H9 (cell line): ENCODE results near the gene PRTN3. TPM values are rescaled to one million over a fixed set of nuclear protein-coding genes. Genes with fewer than 3 reads are reported as not detected.
"Not testable (repeated sequence)": the region's sequence is repeated elsewhere in the genome, so short reads cannot be mapped to it uniquely, and the experiment has no call there.

ENCODE experiments used
- DNase-seq: peaks from one replicate; pipeline ENCODE4 v3.0.0-alpha.2; 2017
- H2AFZ ChIP-seq: one replicate; pipeline ENCODE4 v1.6.1; 2013; ENCODE audit warnings: mild to moderate bottlenecking, low read length, control low read depth, moderate library complexity
- H2AK5ac ChIP-seq: 2 replicates; pipeline ENCODE4 v1.6.1; 2013; ENCODE audit warnings: low read length, control low read depth, mixed read lengths; ENCODE audit not compliant: insufficient read length
- H2BK120ac ChIP-seq: one replicate; pipeline ENCODE4 v1.6.1; 2013; ENCODE audit warnings: low read depth, mild to moderate bottlenecking, low read length, control low read depth, inconsistent platforms; ENCODE audit not compliant: poor library complexity, severe bottlenecking
- H2BK12ac ChIP-seq: 2 replicates; pipeline ENCODE4 v1.6.1; 2013; ENCODE audit warnings: low read length, control low read depth, mixed read lengths, low read depth; ENCODE audit not compliant: insufficient read length
- H2BK15ac ChIP-seq: 2 replicates; pipeline ENCODE4 v1.6.1; 2013; ENCODE audit warnings: low read depth, low read length, control low read depth
- H2BK20ac ChIP-seq: one replicate; pipeline ENCODE4 v1.6.1; 2013; ENCODE audit warnings: low read depth, mild to moderate bottlenecking, low read length, control low read depth, inconsistent platforms; ENCODE audit not compliant: poor library complexity, severe bottlenecking
- H2BK5ac ChIP-seq: 2 replicates; pipeline ENCODE4 v1.6.1; 2013; ENCODE audit warnings: low read length, control low read depth, mixed read lengths; ENCODE audit not compliant: insufficient read length
- H3K14ac ChIP-seq: 2 replicates; pipeline ENCODE4 v1.6.1; 2013; ENCODE audit warnings: low read length, control low read depth; ENCODE audit not compliant: insufficient read depth
- H3K18ac ChIP-seq: 2 replicates; pipeline ENCODE4 v1.6.1; 2013; ENCODE audit warnings: low read depth, mild to moderate bottlenecking, mixed read lengths, low read length, control low read depth; ENCODE audit not compliant: insufficient read length
- H3K23ac ChIP-seq: 2 replicates; pipeline ENCODE4 v1.6.1; 2013; ENCODE audit warnings: low read length, control low read depth, mixed read lengths, low read depth; ENCODE audit not compliant: insufficient read length
- H3K23me2 ChIP-seq: 2 replicates; pipeline ENCODE4 v1.6.1; 2013; ENCODE audit warnings: low read depth, mild to moderate bottlenecking, mixed read lengths, low read length, control low read depth; ENCODE audit not compliant: insufficient read length, poor library complexity, severe bottlenecking
- H3K27ac ChIP-seq: 2 replicates; pipeline ENCODE4 v1.5.1; 2013; ENCODE audit warnings: low read length, control low read depth, mixed read lengths, low read depth; ENCODE audit not compliant: insufficient read length
- H3K27me3 ChIP-seq: 2 replicates; pipeline ENCODE4 v1.6.1; 2013; ENCODE audit warnings: low read length, control low read depth, inconsistent platforms; ENCODE audit not compliant: insufficient read depth
- H3K4ac ChIP-seq: 2 replicates; pipeline ENCODE4 v1.6.1; 2013; ENCODE audit warnings: low read depth, mild to moderate bottlenecking, control low read depth, inconsistent platforms, low read length, moderate library complexity
- H3K4me1 ChIP-seq: 2 replicates; pipeline ENCODE4 v1.6.1; 2013; ENCODE audit warnings: low read length, control low read depth, inconsistent platforms; ENCODE audit not compliant: insufficient read depth
- H3K4me2 ChIP-seq: 2 replicates; pipeline ENCODE4 v1.6.1; 2013; ENCODE audit warnings: low read length, control low read depth, mixed read lengths; ENCODE audit not compliant: insufficient read length, insufficient read depth
- H3K56ac ChIP-seq: 2 replicates; pipeline ENCODE4 v1.6.1; 2013; ENCODE audit warnings: low read depth, mild to moderate bottlenecking, mixed read lengths, low read length, control low read depth; ENCODE audit not compliant: insufficient read length
- H3K79me1 ChIP-seq: 2 replicates; pipeline ENCODE4 v1.6.1; 2013; ENCODE audit warnings: low read depth, mild to moderate bottlenecking, moderate library complexity, low read length, control low read depth, inconsistent platforms; ENCODE audit not compliant: insufficient read depth, poor library complexity, severe bottlenecking
- H3K79me2 ChIP-seq: 2 replicates; pipeline ENCODE4 v1.6.1; 2013; ENCODE audit warnings: low read length, control low read depth, inconsistent platforms; ENCODE audit not compliant: insufficient read depth
- H3K9ac ChIP-seq: 2 replicates; pipeline ENCODE4 v1.6.1; 2013; ENCODE audit warnings: low read length, control low read depth, mixed read lengths; ENCODE audit not compliant: insufficient read length; ENCODE audit errors: extremely low read depth
- H3K9me3 ChIP-seq: one replicate; pipeline ENCODE4 v1.6.1; 2013; ENCODE audit warnings: low read depth, low read length, inconsistent platforms; ENCODE audit not compliant: control insufficient read depth
- H3T11ph ChIP-seq: one replicate; pipeline ENCODE4 v1.6.1; 2013; ENCODE audit warnings: mild to moderate bottlenecking, low read length, control low read depth, inconsistent platforms
- H4K20me1 ChIP-seq: one replicate; pipeline ENCODE4 v1.6.1; 2013; ENCODE audit not compliant: control insufficient read depth, insufficient read length, insufficient read depth
- H4K5ac ChIP-seq: 2 replicates; pipeline ENCODE4 v1.6.1; 2013; ENCODE audit warnings: low read depth, mild to moderate bottlenecking, mixed read lengths, low read length, control low read depth; ENCODE audit not compliant: insufficient read length
- H4K8ac ChIP-seq: replicated peaks from 2 replicates; pipeline ENCODE4 v1.6.1; 2013; ENCODE audit warnings: low read length, control low read depth, mixed read lengths, low read depth; ENCODE audit not compliant: insufficient read length
- H4K91ac ChIP-seq: 2 replicates; pipeline ENCODE4 v1.6.1; 2013; ENCODE audit warnings: low read depth, mild to moderate bottlenecking, moderate library complexity, mixed read lengths, low read length, control low read depth; ENCODE audit not compliant: insufficient read length
- H3K27ac Mint-ChIP-seq, 3 experiments: 2 replicates in 2 of 3; 3 replicates in 1 of 3; pipeline ENCODE4 v1.8.0; 2020 to 2021; ENCODE audit warnings: mixed read lengths in 3 of 3, mild to moderate bottlenecking in 1 of 3, moderate library complexity in 1 of 3
- H3K27me3 Mint-ChIP-seq: 2 replicates; pipeline ENCODE4 v1.8.0; 2021; ENCODE audit warnings: low read depth, mild to moderate bottlenecking, moderate library complexity, mixed read lengths
- H3K36me3 Mint-ChIP-seq, 3 experiments: 2 replicates in 2 of 3; 3 replicates in 1 of 3; pipeline ENCODE4 v1.8.0; 2020 to 2021; ENCODE audit warnings: low read depth in 3 of 3, mixed read lengths in 3 of 3; ENCODE audit not compliant: insufficient read depth in 1 of 3
- H3K4me1 Mint-ChIP-seq, 2 experiments: 2 replicates each; pipeline ENCODE4 v1.8.0; 2020; ENCODE audit warnings: mixed read lengths in 2 of 2
- H3K4me3 Mint-ChIP-seq, 2 experiments: 2 replicates in 1 of 2; 3 replicates in 1 of 2; pipeline ENCODE4 v1.8.0; 2020 to 2021; ENCODE audit warnings: mild to moderate bottlenecking in 2 of 2, mixed read lengths in 2 of 2, moderate library complexity in 1 of 2
- H3K9me3 Mint-ChIP-seq, 2 experiments: 2 replicates in 1 of 2; 3 replicates in 1 of 2; pipeline ENCODE4 v1.8.0; 2020; ENCODE audit warnings: mild to moderate bottlenecking in 2 of 2, mixed read lengths in 2 of 2, moderate library complexity in 1 of 2
- WGBS: extraction: QIAGEN DNeasy Blood & Tissue Kit; methylation state at CpG from one replicate; pipeline ENCODE4 v1.1.7; 2013; ENCODE audit warnings: missing lambda C conversion rate, low lambda C conversion rate, mixed read lengths; ENCODE audit not compliant: insufficient read length; ENCODE audit errors: extremely low coverage; 5-methylcytosine and 5-hydroxymethylcytosine counted together
- total RNA-seq: library from RNA; stranded (reverse); gene quantifications from 2 replicates; pipeline ENCODE4 v1.2.1, GENCODE V29; 2021

Gene PRTN3
- total RNA-seq, 1 experiment from 2014 or later: 0.31 TPM

DNA sequence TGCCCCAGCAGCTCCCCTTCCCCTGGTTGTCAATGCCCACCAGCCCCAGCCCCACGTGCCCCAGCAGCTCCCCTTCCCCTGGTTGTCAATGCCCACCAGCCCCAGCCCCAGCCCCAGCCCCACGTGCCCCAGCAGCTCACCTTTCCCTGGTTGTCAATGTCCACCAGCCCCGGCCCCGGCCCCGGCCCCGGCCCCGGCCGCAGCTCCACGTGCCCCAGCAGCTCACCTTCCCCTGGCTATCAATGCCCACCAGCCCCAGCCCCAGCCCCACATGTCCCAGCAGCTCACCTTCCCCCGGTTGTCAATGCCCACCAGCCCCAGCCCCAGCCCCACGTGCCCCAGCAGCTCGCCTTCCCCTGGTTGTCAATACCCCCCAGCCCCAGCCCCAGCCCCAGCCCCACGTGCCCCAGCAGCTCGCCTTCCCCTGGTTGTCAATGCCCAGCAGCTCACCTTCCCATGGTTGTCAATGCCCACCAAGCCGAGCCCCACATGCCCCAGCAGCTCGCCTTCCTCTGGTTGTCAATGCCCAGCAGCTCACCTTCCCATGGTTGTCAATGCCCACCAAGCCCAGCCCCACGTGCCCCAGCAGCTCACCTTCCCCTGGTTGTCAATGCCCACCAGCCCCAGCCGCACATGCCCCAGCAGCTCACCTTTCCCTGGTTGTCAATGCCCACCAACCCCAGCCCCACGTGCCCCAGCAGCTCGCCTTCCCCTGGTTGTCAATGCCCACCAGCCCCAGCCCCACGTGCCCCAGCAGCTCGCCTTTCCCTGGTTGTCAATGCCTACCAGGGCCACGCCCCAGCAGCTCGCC, 38.2 kb downstream of the PRTN3 start:
- not testable (repeated sequence) for H3K27ac ChIP-seq, H3K4me1 Mint-ChIP-seq, H3K79me1 ChIP-seq, H2BK20ac ChIP-seq, H4K91ac ChIP-seq, H3K14ac ChIP-seq, H3K9ac ChIP-seq, H3K4me2 ChIP-seq, H3K27me3 ChIP-seq, H4K8ac ChIP-seq, H3K23me2 ChIP-seq, H4K20me1 ChIP-seq, H3K27me3 Mint-ChIP-seq, DNase-seq, H2AFZ ChIP-seq, H2AK5ac ChIP-seq, H2BK120ac ChIP-seq, H3K56ac ChIP-seq, H3K9me3 ChIP-seq, H3K79me2 ChIP-seq, H3K4me1 ChIP-seq, H3K4ac ChIP-seq, H3K9me3 Mint-ChIP-seq, H2BK12ac ChIP-seq, H3K27ac Mint-ChIP-seq, H4K5ac ChIP-seq, H2BK5ac ChIP-seq, H3T11ph ChIP-seq, H3K23ac ChIP-seq, H2BK15ac ChIP-seq, H3K18ac ChIP-seq
- Mint-ChIP-seq H3K4me3 (peak overlapping the region in 1 of 2 experiments; percentile 10; a peak in 1 of 5 replicates), H3K36me3 (peaks cover 32 to 59% (median 45%) of the 10 kb centered on the region in 3 experiments)
- no CpG with 5 or more reads among the region's 24 CpGs for WGBS
